OCI-LY7 (cell line): ENCODE measurements around the gene SEPSECS.

Experiments
- CTCF ChIP-seq: fragments of 200-600 bp; sonication (generic); conservative IDR thresholded peaks from 2 replicates; pipeline ENCODE4 v1.5.1; 2014; ENCODE audit warnings: mild to moderate bottlenecking, antibody characterized with exemption, low read length, moderate library complexity, mixed read lengths
- EZH2phosphoT487 ChIP-seq: fragments of 200-600 bp; sonication (generic); IDR thresholded peaks from 2 replicates; pipeline ENCODE4 v1.6.1; 2018; ENCODE audit warnings: low read depth, borderline replicate concordance, mild to moderate bottlenecking, mixed run types, antibody characterized with exemption, low read length, moderate library complexity, mixed read lengths

- TF ChIP-seq CTCF (no peak), EZH2phosphoT487 (no peak)
Observed at GRCh38 chr4:25172961-25173915, 13.0 kb upstream of the SEPSECS start.
